B cell (primary cell): Measurements from ENCODE around the gene TMOD1. TPM values are rescaled to one million over a fixed set of nuclear protein-coding genes. Genes with fewer than 3 reads are reported as not detected.

Experiments
- ATAC-seq: fragments of 200-7000 bp; cut with Tn5 transposase; one replicate; pipeline ENCODE4 v1.10.0; 2021; ENCODE audit warnings: low read depth, mild to moderate bottlenecking, moderate number of reproducible peaks, moderate library complexity
- CTCF ChIA-PET: fragments of 350-600 bp; sonication (Branson Sonifier 250); formaldehyde crosslinking; loops from one replicate; lab custom pipeline; 2021; ENCODE audit warnings: antibody characterized with exemption, inconsistent platforms; lab: Charles Lee
- POLR2A ChIA-PET: fragments of 350-600 bp; sonication (Branson Sonifier 250); formaldehyde crosslinking; loops from one replicate; lab custom pipeline; 2021; ENCODE audit warnings: antibody characterized with exemption; lab: Charles Lee
- DNase-seq: peaks from one replicate; pipeline ENCODE4 v3.0.0; 2013
- H2AFZ ChIP-seq: 2 replicates; pipeline ENCODE4 v1.6.1; 2012; ENCODE audit warnings: mild to moderate bottlenecking, low read depth, low read length; ENCODE audit not compliant: insufficient read depth, poor library complexity, severe bottlenecking
- H3K27ac ChIP-seq, 2 donors: 1 replicate in 1 of 2; 2 replicates in 1 of 2; pipeline ENCODE4 v1.5.1; 2012 to 2013; ENCODE audit warnings: low read length in 2 of 2, mild to moderate bottlenecking in 2 of 2, moderate library complexity in 1 of 2
- H3K27me3 ChIP-seq, 4 experiments: fragments of 200-600 bp in 1 of 4; sonication (generic) in 1 of 4; replicated peaks in 1 of 4; 1 replicate in 2 of 4; 2 replicates in 2 of 4; pipeline versions ENCODE4 v1.6.1 to v1.7.0; 2013 to 2016; ENCODE audit warnings: low read length in 3 of 4, mild to moderate bottlenecking in 2 of 4, mixed read lengths in 1 of 4, moderate library complexity in 1 of 4; ENCODE audit not compliant: insufficient read depth in 4 of 4, control insufficient read depth in 3 of 4; ENCODE audit errors: control extremely low read depth in 1 of 4
- H3K36me3 ChIP-seq, 2 experiments: replicated peaks in 1 of 2; 1 replicate in 1 of 2; 2 replicates in 1 of 2; pipeline versions ENCODE4 v1.6.1 to v1.7.1; 2013; ENCODE audit warnings: low read length in 1 of 2; ENCODE audit not compliant: insufficient read depth in 2 of 2, control insufficient read depth in 1 of 2; ENCODE audit errors: control extremely low read depth in 1 of 2, extremely low read depth in 1 of 2
- H3K4me1 ChIP-seq, 2 donors: fragments of 200-600 bp in 1 of 2; sonication (generic) in 1 of 2; 1 replicate in 1 of 2; 2 replicates in 1 of 2; pipeline versions ENCODE4 v1.5.1 to v1.6.1; 2013 to 2017; ENCODE audit warnings: low read length in 2 of 2; ENCODE audit not compliant: control insufficient read depth in 2 of 2, insufficient read depth in 2 of 2
- H3K4me2 ChIP-seq: replicated peaks from 2 replicates; pipeline ENCODE3; 2012; ENCODE audit warnings: mild to moderate bottlenecking, low read depth, low read length; ENCODE audit not compliant: poor library complexity, severe bottlenecking
- H3K4me3 ChIP-seq, 5 experiments: fragments of 200-600 bp in 1 of 5; sonication (generic) in 1 of 5; 1 replicate in 3 of 5; 2 replicates in 2 of 5; pipeline versions ENCODE4 v1.5.1 to v1.7.0; 2011 to 2016; ENCODE audit warnings: low read length in 4 of 5, mild to moderate bottlenecking in 4 of 5, low read depth in 2 of 5, control low read depth in 1 of 5, moderate library complexity in 1 of 5; ENCODE audit not compliant: insufficient read depth in 1 of 5; ENCODE audit errors: control extremely low read depth in 1 of 5, extremely low read depth in 1 of 5
- H3K79me2 ChIP-seq: fragments of 200-600 bp; sonication (generic); one replicate; pipeline ENCODE4 v1.6.0; 2016; ENCODE audit warnings: low read length; ENCODE audit not compliant: control insufficient read depth, insufficient read depth
- H3K9ac ChIP-seq: fragments of 200-600 bp; sonication (generic); 2 replicates; pipeline ENCODE4 v1.6.1; 2017; ENCODE audit warnings: mild to moderate bottlenecking, low read length, moderate library complexity
- H3K9me3 ChIP-seq, 3 donors: one replicate each; pipeline versions ENCODE4 v1.6.1 to v1.7.1; 2013; ENCODE audit warnings: low read length in 2 of 3; ENCODE audit not compliant: control insufficient read depth in 2 of 3, insufficient read depth in 1 of 3; ENCODE audit errors: control extremely low read depth in 1 of 3
- H4K20me1 ChIP-seq: 2 replicates; pipeline ENCODE4 v1.6.0; 2012; ENCODE audit warnings: mild to moderate bottlenecking, low read length; ENCODE audit not compliant: insufficient read depth, control insufficient read depth, poor library complexity, severe bottlenecking
- H3K27ac Mint-ChIP-seq: one replicate; pipeline ENCODE4 v1.8.0; 2021; ENCODE audit warnings: mixed read lengths
- H3K27me3 Mint-ChIP-seq: one replicate; pipeline ENCODE4 v1.8.0; 2021; ENCODE audit warnings: mixed read lengths
- H3K4me1 Mint-ChIP-seq: one replicate; pipeline ENCODE4 v1.8.0; 2021; ENCODE audit warnings: mixed read lengths
- H3K4me3 Mint-ChIP-seq: one replicate; pipeline ENCODE4 v1.8.0; 2021; ENCODE audit warnings: mixed read lengths
- H3K9me3 Mint-ChIP-seq: one replicate; pipeline ENCODE4 v1.8.0; 2022; ENCODE audit warnings: mixed read lengths; ENCODE audit not compliant: insufficient read depth
- EZH2 ChIP-seq: IDR thresholded peaks from 2 replicates; pipeline ENCODE4 v1.6.1; 2012; ENCODE audit warnings: borderline replicate concordance, low read depth, mild to moderate bottlenecking, moderate library complexity, low read length; ENCODE audit not compliant: insufficient read depth, poor library complexity, severe bottlenecking
- WGBS: methylation state at CpG from one replicate; pipeline ENCODE4 v1.1.5; 2013; ENCODE audit warnings: missing lambda C conversion rate; ENCODE audit not compliant: insufficient coverage; 5-methylcytosine and 5-hydroxymethylcytosine counted together
- intact Hi-C: fragments of 100-400 bp; cut with micrococcal nuclease; formaldehyde crosslinking; loops from one replicate; pipeline ENCODE4 v1.10.0; 2022
- polyA plus RNA-seq: library from polyadenylated mRNA; depleted of rRNA; stranded (reverse); fragments of >200 nt; gene quantifications from 2 replicates; pipeline ENCODE4 v1.2.3, GENCODE V29; 2012
- total RNA-seq, 2 donors: library from RNA; stranded (reverse); fragments of 120-200 nt in 1 of 2; gene quantifications; 1 replicate in 1 of 2; 2 replicates in 1 of 2; pipeline versions ENCODE4 v1.2.3 to v1.2.4, GENCODE V29; 2013 to 2022
- TF ChIP-seq, protein P1 (sequence below): fragments of 200-600 bp; IDR thresholded peaks from one replicate; pipeline ENCODE4 v1.8.0; 2022; ENCODE audit warnings: antibody characterized with exemption, mild to moderate bottlenecking

The TMOD1 gene
- total and polyA plus RNA-seq, 2 donors (not counting 1 experiment from before 2014, with no cell fraction given), result 0.30 to 2.5 TPM

- H4K20me1 ChIP-seq, result no peaks in the 10 kb centered on the region
- intact Hi-C loops, result no loop called here
- no peaks in the 10 kb centered on the region for H3K79me2 ChIP-seq
- H3K36me3 ChIP-seq, result no peaks in the 10 kb centered on the region
- DNase-seq (no peak), ATAC-seq (no peak)
- no peak overlapping the region for H3K4me2 ChIP-seq
- H3K27me3 Mint-ChIP-seq, result peaks cover 34% of the 10 kb centered on the region
- CTCF ChIA-PET, result no interaction called here
- no peak overlapping the region for H3K27ac ChIP-seq
- POLR2A ChIA-PET, result no interaction called here
- no peak for TF ChIP-seq EZH2
- TF ChIP-seq, protein P1, sequence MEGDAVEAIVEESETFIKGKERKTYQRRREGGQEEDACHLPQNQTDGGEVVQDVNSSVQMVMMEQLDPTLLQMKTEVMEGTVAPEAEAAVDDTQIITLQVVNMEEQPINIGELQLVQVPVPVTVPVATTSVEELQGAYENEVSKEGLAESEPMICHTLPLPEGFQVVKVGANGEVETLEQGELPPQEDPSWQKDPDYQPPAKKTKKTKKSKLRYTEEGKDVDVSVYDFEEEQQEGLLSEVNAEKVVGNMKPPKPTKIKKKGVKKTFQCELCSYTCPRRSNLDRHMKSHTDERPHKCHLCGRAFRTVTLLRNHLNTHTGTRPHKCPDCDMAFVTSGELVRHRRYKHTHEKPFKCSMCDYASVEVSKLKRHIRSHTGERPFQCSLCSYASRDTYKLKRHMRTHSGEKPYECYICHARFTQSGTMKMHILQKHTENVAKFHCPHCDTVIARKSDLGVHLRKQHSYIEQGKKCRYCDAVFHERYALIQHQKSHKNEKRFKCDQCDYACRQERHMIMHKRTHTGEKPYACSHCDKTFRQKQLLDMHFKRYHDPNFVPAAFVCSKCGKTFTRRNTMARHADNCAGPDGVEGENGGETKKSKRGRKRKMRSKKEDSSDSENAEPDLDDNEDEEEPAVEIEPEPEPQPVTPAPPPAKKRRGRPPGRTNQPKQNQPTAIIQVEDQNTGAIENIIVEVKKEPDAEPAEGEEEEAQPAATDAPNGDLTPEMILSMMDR, result no peak
- no peak overlapping the region for H3K27ac Mint-ChIP-seq
- H3K9me3 ChIP-seq, result no peaks in the 10 kb centered on the region
- H3K4me3 ChIP-seq, result no peak overlapping the region
- H3K4me1 ChIP-seq, result no peaks in the 10 kb centered on the region
- no peak overlapping the region for H3K9ac ChIP-seq
- no peaks in the 10 kb centered on the region for H3K4me1 Mint-ChIP-seq
- H2AFZ ChIP-seq, result no peak overlapping the region
- 18% methylated on average over 5 of the region's 7 CpGs for WGBS
- H3K27me3 ChIP-seq, result peaks cover 0 to 18% (median 2%) of the 10 kb centered on the region in 4 experiments
- H3K4me3 Mint-ChIP-seq, result no peak overlapping the region
- H3K9me3 Mint-ChIP-seq, result no peaks in the 10 kb centered on the region
These were observed 56.2 kb downstream of the TMOD1 start for GRCh38 chr9:97557606-97558095.

GRCh38 chr9:97558701-97559101 lies 57.2 kb downstream of the TMOD1 start:
- POLR2A ChIA-PET, result no interaction called here

More at GRCh38 chr9:97558701-97559101, 57.2 kb downstream of the TMOD1 start:
- Histone ChIP-seq H3K79me2 (no peaks in the 10 kb centered on the region), H3K9me3 (no peaks in the 10 kb centered on the region), H3K4me2 (no peak overlapping the region), H3K4me3 (no peak overlapping the region), H3K4me1 (no peaks in the 10 kb centered on the region), H3K36me3 (no peaks in the 10 kb centered on the region), H4K20me1 (no peaks in the 10 kb centered on the region), H3K27me3 (peaks cover 0 to 18% (median 2%) of the 10 kb centered on the region in 4 experiments), H3K27ac (no peak overlapping the region), H2AFZ (no peak overlapping the region), H3K9ac (no peak overlapping the region)
- no peak overlapping the region for H3K4me3 Mint-ChIP-seq
- H3K27me3 Mint-ChIP-seq, result peaks cover 33% of the 10 kb centered on the region
- no peaks in the 10 kb centered on the region for H3K9me3 Mint-ChIP-seq
- no peak overlapping the region for H3K27ac Mint-ChIP-seq
- no peak for ATAC-seq
- TF ChIP-seq EZH2, result no peak
- TF ChIP-seq, protein P1, result no peak
- no peaks in the 10 kb centered on the region for H3K4me1 Mint-ChIP-seq
- CTCF ChIA-PET, result no interaction called here
- WGBS, result 17% methylated on average over 3 of the region's 3 CpGs
- no peak for DNase-seq
- intact Hi-C loops, result no loop called here
